Glomerular endothelial cell (primary cell): ENCODE data around the gene CCNJL. TPM values are rescaled to one million over a fixed set of nuclear protein-coding genes. Genes with fewer than 3 reads are reported as not detected.
"Not testable (repeated sequence)": the region's sequence is repeated elsewhere in the genome, so short reads cannot be mapped to it uniquely, and the experiment has no call there.

ENCODE experiments used
- DNase-seq: peaks from one replicate; pipeline ENCODE4 v3.0.0-alpha.2; 2011; ENCODE audit warnings: low read depth, low spot score; ENCODE audit errors: extremely low read depth
- total RNA-seq: library from RNA; depleted of rRNA; stranded (reverse); fragments of >200 nt; gene quantifications from 2 replicates; pipeline ENCODE4 v1.2.3, GENCODE V29; 2015

The CCNJL gene
- total RNA-seq, 1 donor from 2014 or later = 23.2 TPM

- DNase-seq = not testable (repeated sequence)
These were observed 22.4 kb upstream of the CCNJL start for GRCh38 chr5:160334716-160335115.

GRCh38 chr5:160333721-160334120 lies 21.4 kb upstream of the CCNJL start:
- DNase-seq = no peak

GRCh38 chr5:160330212-160330611 lies 17.8 kb upstream of the CCNJL start:
- no peak for DNase-seq

- DNase-seq = no peak
These were observed 15.5 kb upstream of the CCNJL start for GRCh38 chr5:160327818-160328217.

- DNase-seq = no peak
These were observed 14.6 kb upstream of the CCNJL start for GRCh38 chr5:160326981-160327380.

GRCh38 chr5:160325716-160326115 lies 13.4 kb upstream of the CCNJL start:
- DNase-seq = no peak

- DNase-seq = no peak
These were observed 12.5 kb upstream of the CCNJL start for GRCh38 chr5:160324886-160325285.

- DNase-seq = no peak
These were observed 6.0 kb upstream of the CCNJL start for GRCh38 chr5:160318409-160318808.

- no peak for DNase-seq
These were observed 5.1 kb upstream of the CCNJL start for GRCh38 chr5:160317434-160317833.

- DNase-seq = no peak
These were observed 3.6 kb upstream of the CCNJL start for GRCh38 chr5:160315968-160316367.

GRCh38 chr5:160312960-160313727 lies 780 bp upstream of the CCNJL start:
- DNase-seq = no peak

- no peak for DNase-seq
These were observed 752 bp downstream of the CCNJL start for GRCh38 chr5:160311491-160312133.

- DNase-seq = no peak
These were observed 1.6 kb downstream of the CCNJL start for GRCh38 chr5:160310552-160311295.

- no peak for DNase-seq
These were observed 2.2 kb downstream of the CCNJL start for GRCh38 chr5:160310140-160310539.

GRCh38 chr5:160306696-160307095 lies 5.7 kb downstream of the CCNJL start:
- no peak for DNase-seq

- DNase-seq = no peak
These were observed 7.0 kb downstream of the CCNJL start for GRCh38 chr5:160305319-160305718.

GRCh38 chr5:160303690-160304089 lies 8.7 kb downstream of the CCNJL start:
- no peak for DNase-seq

- no peak for DNase-seq
These were observed 14.2 kb downstream of the CCNJL start for GRCh38 chr5:160298189-160298588.

- no peak for DNase-seq
These were observed 14.6 kb downstream of the CCNJL start for GRCh38 chr5:160297776-160298175.

GRCh38 chr5:160297004-160297403 lies 15.4 kb downstream of the CCNJL start:
- DNase-seq = no peak

- DNase-seq = no peak
These were observed 15.9 kb downstream of the CCNJL start for GRCh38 chr5:160296496-160296895.
